ENCODE data around the gene HAND1. TPM values are rescaled to one million over a fixed set of nuclear protein-coding genes. Genes with fewer than 3 reads are reported as not detected.
"Not testable (repeated sequence)": the region's sequence is repeated elsewhere in the genome, so short reads cannot be mapped to it uniquely, and the experiment has no call there.

HAND1 gene
- total RNA-seq, 1 donor from 2014 or later = not detected

- Mint-ChIP-seq H3K27ac (no peak overlapping the region), H3K4me1 (ENCODE audit: low read depth) (peaks cover 12% of the 10 kb centered on the region), H3K36me3 (ENCODE audit: low read depth) (no peaks in the 10 kb centered on the region), H3K27me3 (ENCODE audit: insufficient read depth) (peaks cover 27% of the 10 kb centered on the region), H3K4me3 (no peak overlapping the region), H3K9me3 (no peaks in the 10 kb centered on the region)
- no peak for DNase-seq (ENCODE audit: low spot score)
- intact Hi-C loops (cut with micrococcal nuclease) = no loop called here
Measured at GRCh38 chr5:154516475-154516874, 38.4 kb upstream of the HAND1 start.

DNA sequence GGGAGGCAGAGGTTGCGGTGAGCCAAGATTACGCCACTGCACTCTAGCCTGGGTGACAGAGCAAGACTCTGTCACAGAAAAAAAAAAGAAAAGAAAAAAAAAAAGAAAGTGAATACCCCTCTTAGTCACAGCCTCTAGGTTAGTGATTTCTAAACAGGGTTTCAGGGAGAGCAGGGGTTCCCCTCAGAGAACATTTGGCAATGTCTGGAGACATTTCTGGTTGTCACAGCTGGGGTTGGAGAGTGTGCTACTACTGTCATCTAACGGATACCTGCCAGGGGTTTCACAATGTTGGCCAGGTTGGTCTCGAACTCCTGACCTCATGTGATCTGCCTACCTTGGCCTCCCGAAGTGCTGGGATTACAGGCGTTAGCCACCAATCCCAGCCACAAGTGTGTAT, 37.5 kb upstream of the HAND1 start:
- not testable (repeated sequence) for H3K4me3 Mint-ChIP-seq; DNase-seq (ENCODE audit: low spot score); H3K9me3 Mint-ChIP-seq; H3K27ac Mint-ChIP-seq; H3K36me3 Mint-ChIP-seq (ENCODE audit: low read depth)
- Mint-ChIP-seq H3K27me3 (ENCODE audit: insufficient read depth) (peaks cover 19% of the 10 kb centered on the region), H3K4me1 (ENCODE audit: low read depth) (peaks cover 12% of the 10 kb centered on the region)
- intact Hi-C loops (cut with micrococcal nuclease) = loop anchor here (2.0 kb wide), 1 partner anchor 29 kb away; no protein-coding TSS in a partner anchor

DNA sequence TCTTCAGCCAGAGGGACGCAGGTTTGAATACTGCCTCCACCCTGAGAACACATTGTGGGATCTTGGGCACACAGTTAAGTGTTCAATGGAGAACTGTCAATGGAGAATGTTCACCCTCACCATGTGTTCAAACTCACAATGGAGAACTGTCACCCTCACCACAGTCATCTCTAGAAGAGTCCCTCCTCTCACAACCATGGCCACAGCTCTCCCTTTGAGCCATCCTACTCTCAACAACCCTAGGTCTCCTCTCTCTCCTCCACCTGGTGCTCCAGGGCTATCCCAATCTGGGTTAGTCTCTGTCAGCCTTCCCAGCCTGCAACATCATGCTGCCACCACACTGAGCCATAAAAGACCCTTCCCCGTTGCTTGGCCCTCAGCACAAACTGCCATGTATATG, 36.3 kb upstream of the HAND1 start:
- Mint-ChIP-seq H3K4me3 (no peak overlapping the region), H3K27me3 (ENCODE audit: insufficient read depth) (peaks cover 12% of the 10 kb centered on the region), H3K9me3 (no peaks in the 10 kb centered on the region), H3K27ac (no peak overlapping the region), H3K4me1 (ENCODE audit: low read depth) (peaks cover 12% of the 10 kb centered on the region), H3K36me3 (ENCODE audit: low read depth) (no peaks in the 10 kb centered on the region)
- no peak for DNase-seq (ENCODE audit: low spot score)
- intact Hi-C loops (cut with micrococcal nuclease) = loop anchor here (2.0 kb wide), 1 partner anchor 28 kb away; no protein-coding TSS in a partner anchor

DNA sequence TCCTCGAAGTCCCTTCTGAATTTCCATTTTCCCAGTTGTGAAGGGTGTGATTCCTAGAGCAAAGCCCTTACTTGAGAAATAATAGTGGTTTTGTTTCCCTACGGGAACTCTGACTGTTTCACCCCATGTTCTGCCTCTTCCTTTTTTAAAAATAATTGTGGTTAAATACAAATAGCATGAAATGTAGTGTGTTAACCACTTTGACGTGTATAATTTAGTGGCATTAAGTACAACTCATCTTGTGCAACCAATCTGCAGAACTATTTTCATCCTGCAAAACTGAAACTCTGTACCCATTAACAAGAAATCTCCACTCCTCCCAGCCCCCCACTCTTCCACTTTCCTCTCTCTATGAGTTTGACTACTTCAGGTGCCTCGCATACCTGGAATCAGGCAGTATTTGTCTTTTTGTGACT, 35.6 kb upstream of the HAND1 start:
- H3K36me3 Mint-ChIP-seq (ENCODE audit: low read depth) = no peaks in the 10 kb centered on the region
- H3K4me1 Mint-ChIP-seq (ENCODE audit: low read depth) = peaks cover 12% of the 10 kb centered on the region
- H3K4me3 Mint-ChIP-seq = no peak overlapping the region
- H3K27me3 Mint-ChIP-seq (ENCODE audit: insufficient read depth) = peaks cover 10% of the 10 kb centered on the region
- H3K27ac Mint-ChIP-seq = no peak overlapping the region
- H3K9me3 Mint-ChIP-seq = no peaks in the 10 kb centered on the region
- no peak for DNase-seq (ENCODE audit: low spot score)
- intact Hi-C loops (cut with micrococcal nuclease) = loop anchor here (2.0 kb wide), 1 partner anchor 27 kb away; no protein-coding TSS in a partner anchor

- intact Hi-C loops (cut with micrococcal nuclease) = no loop called here
- H3K27me3 Mint-ChIP-seq (ENCODE audit: insufficient read depth) = peaks cover 13% of the 10 kb centered on the region
Measured at GRCh38 chr5:154511984-154512383, 34.0 kb upstream of the HAND1 start.

GRCh38 chr5:154509784-154510555, 31.9 kb upstream of the HAND1 start:
- intact Hi-C loops (cut with micrococcal nuclease) = no loop called here
- Mint-ChIP-seq H3K4me1 (ENCODE audit: low read depth) (peaks cover 12% of the 10 kb centered on the region), H3K27ac (no peak overlapping the region), H3K27me3 (ENCODE audit: insufficient read depth) (peaks cover 14% of the 10 kb centered on the region), H3K4me3 (no peak overlapping the region), H3K9me3 (no peaks in the 10 kb centered on the region), H3K36me3 (ENCODE audit: low read depth) (no peaks in the 10 kb centered on the region)
- DNase-seq (ENCODE audit: low spot score) = no peak

More at GRCh38 chr5:154511984-154512383, 34.0 kb upstream of the HAND1 start:
- no peaks in the 10 kb centered on the region for H3K9me3 Mint-ChIP-seq
- no peak overlapping the region for H3K27ac Mint-ChIP-seq
- H3K4me1 Mint-ChIP-seq (ENCODE audit: low read depth) = peaks cover 12% of the 10 kb centered on the region
- no peak for DNase-seq (ENCODE audit: low spot score)
- no peaks in the 10 kb centered on the region for H3K36me3 Mint-ChIP-seq (ENCODE audit: low read depth)
- no peak overlapping the region for H3K4me3 Mint-ChIP-seq

- H3K27me3 Mint-ChIP-seq (ENCODE audit: insufficient read depth) = peaks cover 8% of the 10 kb centered on the region
- intact Hi-C loops (cut with micrococcal nuclease) = no loop called here
- H3K4me1 Mint-ChIP-seq (ENCODE audit: low read depth) = no peaks in the 10 kb centered on the region
- DNase-seq (ENCODE audit: low spot score) = no peak
- H3K9me3 Mint-ChIP-seq = no peaks in the 10 kb centered on the region
- no peaks in the 10 kb centered on the region for H3K36me3 Mint-ChIP-seq (ENCODE audit: low read depth)
- H3K4me3 Mint-ChIP-seq = no peak overlapping the region
- H3K27ac Mint-ChIP-seq = no peak overlapping the region
Measured at GRCh38 chr5:154508114-154508513, 30.1 kb upstream of the HAND1 start.

- no peak for DNase-seq (ENCODE audit: low spot score)
- no peak overlapping the region for H3K27ac Mint-ChIP-seq
Measured at GRCh38 chr5:154506716-154507080, 28.7 kb upstream of the HAND1 start.

DNA sequence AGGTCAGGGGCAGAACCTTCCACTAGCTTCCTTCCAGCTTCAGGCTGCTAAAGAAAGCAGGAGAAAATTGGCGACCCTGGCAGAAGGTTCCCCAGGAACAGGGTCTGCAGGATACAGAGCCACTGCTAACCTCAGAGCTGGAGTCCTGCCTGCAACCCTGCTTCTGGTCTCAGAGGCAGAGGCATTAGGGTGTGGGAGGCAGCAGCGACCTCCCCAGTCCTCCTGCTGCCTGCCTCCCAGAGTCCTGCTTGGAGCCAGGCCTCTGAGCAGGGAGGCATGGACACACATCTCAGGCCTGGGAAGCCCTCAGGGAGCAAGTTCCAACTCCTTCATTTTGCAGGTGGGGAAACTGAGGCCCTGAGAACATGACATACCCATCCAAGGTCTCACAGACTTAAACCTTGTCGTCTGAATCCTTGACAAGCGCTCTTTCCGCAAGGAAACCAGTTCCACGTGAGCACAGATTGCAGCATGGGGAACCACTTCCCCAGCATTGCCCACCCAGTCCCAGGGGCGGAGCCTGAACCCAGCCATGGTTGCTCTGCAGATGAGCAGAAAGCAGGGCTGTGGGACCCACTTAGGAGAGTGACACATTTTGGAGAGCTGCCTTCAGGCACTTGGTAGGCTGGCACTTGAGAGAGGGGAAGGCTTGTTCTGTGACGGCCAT, 28.2 kb upstream of the HAND1 start:
- no peak overlapping the region for H3K4me3 Mint-ChIP-seq
- no peak overlapping the region for H3K27ac Mint-ChIP-seq
- no peaks in the 10 kb centered on the region for H3K36me3 Mint-ChIP-seq (ENCODE audit: low read depth)
- intact Hi-C loops (cut with micrococcal nuclease) = no loop called here
- no peaks in the 10 kb centered on the region for H3K4me1 Mint-ChIP-seq (ENCODE audit: low read depth)
- no peaks in the 10 kb centered on the region for H3K9me3 Mint-ChIP-seq
- no peak for DNase-seq (ENCODE audit: low spot score)
- H3K27me3 Mint-ChIP-seq (ENCODE audit: insufficient read depth) = peaks cover 13% of the 10 kb centered on the region

More at GRCh38 chr5:154506716-154507080, 28.7 kb upstream of the HAND1 start:
- Mint-ChIP-seq H3K36me3 (ENCODE audit: low read depth) (no peaks in the 10 kb centered on the region), H3K9me3 (no peaks in the 10 kb centered on the region), H3K4me3 (no peak overlapping the region), H3K27me3 (ENCODE audit: insufficient read depth) (peaks cover 14% of the 10 kb centered on the region), H3K4me1 (ENCODE audit: low read depth) (no peaks in the 10 kb centered on the region)
- intact Hi-C loops (cut with micrococcal nuclease) = no loop called here

GRCh38 chr5:154505567-154505966, 27.5 kb upstream of the HAND1 start:
- no peaks in the 10 kb centered on the region for H3K4me1 Mint-ChIP-seq (ENCODE audit: low read depth)
- DNase-seq (ENCODE audit: low spot score) = no peak
- no peaks in the 10 kb centered on the region for H3K9me3 Mint-ChIP-seq
- H3K36me3 Mint-ChIP-seq (ENCODE audit: low read depth) = no peaks in the 10 kb centered on the region
- no peak overlapping the region for H3K27ac Mint-ChIP-seq
- peaks cover 14% of the 10 kb centered on the region for H3K27me3 Mint-ChIP-seq (ENCODE audit: insufficient read depth)
- intact Hi-C loops (cut with micrococcal nuclease) = no loop called here
- H3K4me3 Mint-ChIP-seq = no peak overlapping the region

DNA sequence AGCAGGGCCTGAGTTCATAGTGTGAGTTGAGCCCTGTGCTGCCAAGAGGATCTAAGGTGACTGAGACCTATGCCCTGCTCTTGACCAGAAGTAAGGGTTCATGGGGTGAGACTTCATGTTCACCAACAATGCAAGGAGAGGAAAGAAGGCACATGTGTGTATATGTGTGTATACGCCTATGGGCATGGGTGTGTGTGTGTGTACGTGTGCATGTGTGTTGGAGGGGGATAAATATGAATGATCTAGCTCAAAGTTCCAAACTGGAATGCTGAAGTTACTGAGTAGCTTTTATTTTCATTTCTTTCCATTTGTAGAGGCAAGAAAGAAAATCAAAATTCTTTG, 25.6 kb upstream of the HAND1 start:
- Mint-ChIP-seq H3K4me1 (ENCODE audit: low read depth) (no peaks in the 10 kb centered on the region), H3K27ac (no peak overlapping the region), H3K27me3 (ENCODE audit: insufficient read depth) (peaks cover 14% of the 10 kb centered on the region), H3K36me3 (ENCODE audit: low read depth) (no peaks in the 10 kb centered on the region), H3K4me3 (no peak overlapping the region), H3K9me3 (no peaks in the 10 kb centered on the region)
- no peak for DNase-seq (ENCODE audit: low spot score)
- intact Hi-C loops (cut with micrococcal nuclease) = no loop called here

GRCh38 chr5:154502180-154502579, 24.2 kb upstream of the HAND1 start:
- no peak for DNase-seq (ENCODE audit: low spot score)
- no peak overlapping the region for H3K4me3 Mint-ChIP-seq
- intact Hi-C loops (cut with micrococcal nuclease) = no loop called here
- H3K27me3 Mint-ChIP-seq (ENCODE audit: insufficient read depth) = peaks cover 13% of the 10 kb centered on the region
- no peaks in the 10 kb centered on the region for H3K4me1 Mint-ChIP-seq (ENCODE audit: low read depth)
- H3K36me3 Mint-ChIP-seq (ENCODE audit: low read depth) = no peaks in the 10 kb centered on the region
- no peak overlapping the region for H3K27ac Mint-ChIP-seq
- no peaks in the 10 kb centered on the region for H3K9me3 Mint-ChIP-seq

DNA sequence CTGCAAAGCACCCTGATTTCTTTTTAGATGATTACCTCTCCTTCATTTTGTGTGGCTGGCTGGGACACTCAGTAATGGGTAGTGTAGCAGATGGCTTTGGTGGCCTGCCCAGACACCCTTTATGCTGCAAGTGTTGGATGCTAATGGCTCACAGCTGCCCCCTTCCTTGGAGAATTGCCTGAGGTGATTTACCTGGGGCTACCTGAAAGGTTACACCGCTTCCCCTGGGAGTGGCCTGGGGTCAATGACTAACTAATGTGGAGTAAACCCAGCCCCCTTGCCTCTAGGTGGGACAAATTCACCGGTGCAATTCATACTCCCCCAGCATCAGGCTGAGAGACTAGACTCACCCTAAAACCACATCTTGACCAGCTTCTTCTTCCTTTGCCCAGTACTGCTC, 23.5 kb upstream of the HAND1 start:
- Mint-ChIP-seq H3K36me3 (ENCODE audit: low read depth) (no peaks in the 10 kb centered on the region), H3K27ac (no peak overlapping the region), H3K9me3 (no peaks in the 10 kb centered on the region), H3K27me3 (ENCODE audit: insufficient read depth) (peaks cover 17% of the 10 kb centered on the region), H3K4me1 (ENCODE audit: low read depth) (no peaks in the 10 kb centered on the region), H3K4me3 (no peak overlapping the region)
- no peak for DNase-seq (ENCODE audit: low spot score)
- intact Hi-C loops (cut with micrococcal nuclease) = no loop called here

Data from activated T-helper 1 cell treated with anti-CD3 and anti-CD28 coated beads, Interleukin-12 subunit alpha, Interleukin-12 subunit beta, Interleukin-2, Interleukin-4 antibody, amounts not matched to agents 30 ng/mL and 10 ng/mL and 1 ng/mL, durations not matched to agents 14 hours and 24 hours and 36 hours (primary cell).